Kidney (tissue), 14 donors: ENCODE measurements around the gene MAB21L3. TPM values are rescaled to one million over a fixed set of nuclear protein-coding genes. Genes with fewer than 3 reads are reported as not detected.

Experiments used
- DNase-seq, 5 donors: peaks; one replicate each; pipeline ENCODE4 v3.0.0-alpha.2; 2013 to 2020
- FAIRE-seq: peaks from 2 replicates; lab custom pipeline; 2012; peaks lifted over from hg19 to GRCh38; lab: Jason Lieb, UNC
- H3K27ac ChIP-seq, 2 donors: one replicate each; pipeline ENCODE4 v1.7.0; 2013; ENCODE audit warnings: low read depth in 2 of 2, low read length in 2 of 2, inconsistent platforms in 1 of 2
- H3K27me3 ChIP-seq: one replicate; pipeline ENCODE4 v1.7.1; 2013; ENCODE audit warnings: low read length, inconsistent platforms; ENCODE audit not compliant: control insufficient read depth, insufficient read depth
- H3K36me3 ChIP-seq, 3 donors: one replicate each; pipeline versions ENCODE4 v1.7.0 to v1.7.1; 2013; ENCODE audit warnings: low read length in 3 of 3, control low read depth in 1 of 3, inconsistent platforms in 1 of 3; ENCODE audit not compliant: insufficient read depth in 3 of 3, control insufficient read depth in 2 of 3
- H3K4me1 ChIP-seq, 3 donors: one replicate each; pipeline versions ENCODE4 v1.7.0 to v1.7.1; 2013; ENCODE audit warnings: low read length in 3 of 3, inconsistent platforms in 1 of 3, low read depth in 1 of 3; ENCODE audit not compliant: control insufficient read depth in 2 of 3, insufficient read depth in 2 of 3
- H3K4me3 ChIP-seq, 3 donors: one replicate each; pipeline versions ENCODE4 v1.7.0 to v1.8.1; 2013; ENCODE audit warnings: low read length in 3 of 3, control low read depth in 1 of 3, inconsistent platforms in 1 of 3
- H3K9ac ChIP-seq, 3 donors: one replicate each; pipeline versions ENCODE4 v1.7.0 to v1.7.1; 2013; ENCODE audit warnings: low read length in 3 of 3, control low read depth in 1 of 3, inconsistent platforms in 1 of 3
- H3K9me3 ChIP-seq, 3 donors: one replicate each; pipeline versions ENCODE4 v1.7.0 to v1.7.1; 2013; ENCODE audit warnings: low read length in 3 of 3, control low read depth in 1 of 3, inconsistent platforms in 1 of 3; ENCODE audit not compliant: control insufficient read depth in 2 of 3, insufficient read depth in 1 of 3
- CTCF ChIP-seq: IDR thresholded peaks from 3 replicates; pipeline ENCODE4 v1.5.1; 2012; ENCODE audit warnings: mild to moderate bottlenecking, moderate library complexity, borderline replicate concordance; ENCODE audit not compliant: insufficient read depth; ENCODE audit errors: extremely low read depth
- intact Hi-C: fragments of 100-400 bp; cut with DNase I; formaldehyde crosslinking; loops from one replicate; pipeline ENCODE4 v1.11.1; 2022
- polyA plus RNA-seq: library from polyadenylated mRNA; stranded (reverse); fragments of 350-450 nt; fragmentation: Illumina TruSeq; extraction: RNeasy Lipid Tissue Mini Kit (QIAGEN cat#74804); gene quantifications from one replicate; pipeline ENCODE4 v1.2.3, GENCODE V29; 2014; ENCODE audit warnings: low read depth, low replicate concordance; ENCODE audit not compliant: insufficient read depth
- total RNA-seq: library from RNA; stranded (reverse); fragmentation: NEBNext Ultra II Directional; extraction: Animal tissue kit (Norgen Biotek cat#: 25700); gene quantifications from one replicate; pipeline ENCODE4 v1.2.1, GENCODE V29; 2021
- donor health status: control.
- donor health status: control.
- donor health status: control.
- donor health status: control.
- donor health status: control.
- donor health status: DM: yes; HTN: yes; CAD: no.
- donor health status: Normal renal cell carcinoma (clear cell type).

The MAB21L3 gene
- total and polyA plus RNA-seq, 2 donors from 2014 or later: 0.24 to 2.9 TPM

GRCh38 chr1:116099919-116100318 lies 11.3 kb upstream of the MAB21L3 start:
- Histone ChIP-seq H3K9me3 (peaks cover 0 to 9% (median 0%) of the 10 kb centered on the region in 3 donors), H3K9ac (no peak overlapping the region), H3K4me3 (no peak overlapping the region), H3K4me1 (no peaks in the 10 kb centered on the region), H3K27ac (no peak overlapping the region), H3K27me3 (no peaks in the 10 kb centered on the region), H3K36me3 (no peaks in the 10 kb centered on the region)
- no peak for TF ChIP-seq CTCF
- no peak for FAIRE-seq
- intact Hi-C loops: no loop called here
- DNase-seq: no peak

DNA sequence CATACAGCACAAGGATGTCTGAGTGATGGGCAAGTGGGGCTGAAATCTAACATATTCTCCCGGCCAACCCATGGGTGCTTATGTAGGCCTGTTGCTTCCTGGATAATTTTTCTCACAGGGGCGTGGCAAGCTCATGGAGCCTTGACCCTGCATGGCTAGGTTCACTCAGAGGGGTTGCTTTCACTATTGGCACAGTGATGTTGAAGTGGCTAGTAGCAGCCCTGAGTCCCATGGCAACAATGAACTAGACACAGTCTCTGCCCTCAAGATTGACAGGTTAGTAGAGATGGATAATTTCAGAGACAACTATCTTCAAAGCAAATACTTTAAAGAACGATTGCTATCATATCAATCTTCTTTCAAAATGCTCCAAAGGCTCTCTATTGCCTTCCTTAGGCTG lies 6.5 kb upstream of the MAB21L3 start:
- DNase-seq (no peak), FAIRE-seq (no peak)
- H3K27me3 ChIP-seq: no peaks in the 10 kb centered on the region
- intact Hi-C loops: no loop called here
- H3K36me3 ChIP-seq: no peaks in the 10 kb centered on the region
- H3K27ac ChIP-seq: no peak overlapping the region
- no peak for TF ChIP-seq CTCF
- no peak overlapping the region for H3K9ac ChIP-seq
- no peaks in the 10 kb centered on the region for H3K4me1 ChIP-seq
- H3K4me3 ChIP-seq: no peak overlapping the region
- H3K9me3 ChIP-seq: no peaks in the 10 kb centered on the region

- no peak overlapping the region for H3K9ac ChIP-seq
- intact Hi-C loops: no loop called here
- peaks cover 0 to 2% (median 1%) of the 10 kb centered on the region in 3 donors for H3K4me1 ChIP-seq
- TF ChIP-seq CTCF: no peak
- FAIRE-seq (no peak), DNase-seq (no peak)
- H3K4me3 ChIP-seq: no peak overlapping the region
- H3K9me3 ChIP-seq: no peaks in the 10 kb centered on the region
- no peak overlapping the region for H3K27ac ChIP-seq
- no peaks in the 10 kb centered on the region for H3K27me3 ChIP-seq
- H3K36me3 ChIP-seq: no peaks in the 10 kb centered on the region
Measured at GRCh38 chr1:116105996-116106395, 5.2 kb upstream of the MAB21L3 start.

DNA sequence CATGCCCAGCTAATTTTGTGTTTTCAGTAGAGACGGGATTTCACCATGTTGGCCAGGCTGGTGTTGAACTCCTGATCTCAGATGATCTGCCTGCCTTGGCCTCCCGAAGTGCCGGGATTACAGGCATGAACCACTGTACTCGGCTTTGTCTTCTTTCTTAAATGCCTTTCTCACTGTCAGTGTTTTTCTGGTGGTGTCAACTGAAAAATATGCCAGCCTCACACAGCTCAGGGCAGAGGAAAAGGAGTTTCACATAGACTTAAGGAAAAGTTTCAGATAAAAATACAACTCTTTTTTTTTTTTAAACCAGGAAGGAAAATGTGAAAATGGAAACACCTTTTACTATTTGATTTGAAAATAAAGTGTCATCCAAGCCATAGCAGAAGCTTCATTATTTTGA lies 4.6 kb upstream of the MAB21L3 start:
- no peak overlapping the region for H3K4me3 ChIP-seq
- no peak overlapping the region for H3K27ac ChIP-seq
- H3K27me3 ChIP-seq: no peaks in the 10 kb centered on the region
- no peaks in the 10 kb centered on the region for H3K9me3 ChIP-seq
- H3K36me3 ChIP-seq: no peaks in the 10 kb centered on the region
- intact Hi-C loops: no loop called here
- no peak overlapping the region for H3K9ac ChIP-seq
- no peak for TF ChIP-seq CTCF
- H3K4me1 ChIP-seq: peaks cover under 1 to 6% (median 3%) of the 10 kb centered on the region in 3 donors
- no peak for DNase-seq
- FAIRE-seq: no peak
